Measurements from ENCODE around the gene FGD3. TPM values are rescaled to one million over a fixed set of nuclear protein-coding genes. Genes with fewer than 3 reads are reported as not detected.

Gene FGD3
- total and polyA plus RNA-seq, 10 donors: 30.7 to 99.1 (median 68.7) TPM

DNA sequence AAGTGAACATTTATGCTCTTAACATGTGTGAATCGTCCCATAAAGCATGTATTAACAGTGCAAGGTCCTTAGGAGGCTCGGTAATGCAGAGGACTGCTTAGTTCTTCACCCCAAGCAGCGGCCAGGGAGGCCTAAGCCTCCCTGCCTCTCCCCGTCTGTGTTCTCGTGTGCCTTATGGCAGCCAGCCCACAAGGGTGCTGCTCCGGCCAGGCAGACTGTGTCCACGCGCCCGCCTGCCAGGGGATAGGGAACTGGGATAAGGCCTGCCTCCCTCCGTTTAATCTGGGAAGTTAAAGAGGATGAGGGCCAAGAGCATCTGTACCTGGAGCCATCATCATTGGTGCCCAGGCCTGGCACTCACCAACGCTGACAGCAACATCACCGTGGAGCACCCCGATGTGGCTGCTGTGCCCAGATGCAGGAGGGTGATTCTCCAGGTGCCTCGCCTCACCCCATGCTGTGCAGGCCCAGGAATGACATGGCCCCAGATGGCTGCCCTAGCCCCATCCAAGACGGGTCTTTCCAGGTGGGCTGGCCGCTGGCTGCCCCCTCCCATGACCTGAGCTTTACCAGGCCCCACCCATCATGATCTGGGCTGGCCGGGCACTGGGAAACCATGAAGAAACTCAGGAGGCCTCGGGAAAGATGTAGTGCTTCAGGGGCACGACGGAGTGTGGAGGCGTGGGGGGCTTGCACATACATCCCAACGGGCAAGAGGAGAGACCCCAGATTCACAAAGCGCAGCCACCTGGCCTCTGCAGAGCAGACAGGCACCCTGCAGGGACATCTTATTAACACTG, 75.6 kb downstream of the FGD3 start:
- Histone ChIP-seq H3K9me3 (no peaks in the 10 kb centered on the region), H3K27me3 (replicated peaks in 1 of 7) (no peaks in the 10 kb centered on the region), H3K27ac (peak overlapping the region in 1 of 8 donors; percentile 11), H3K4me3 (no peak overlapping the region), H3K36me3 (peaks cover 3 to 94% (median 70%) of the 10 kb centered on the region in 6 donors), H3K4me1 (peaks cover 3 to 60% (median 32%) of the 10 kb centered on the region in 6 donors)
- no peak for TF ChIP-seq POLR2A (IDR thresholded peaks at IDR 0.05)
- TF ChIP-seq, protein P1, sequence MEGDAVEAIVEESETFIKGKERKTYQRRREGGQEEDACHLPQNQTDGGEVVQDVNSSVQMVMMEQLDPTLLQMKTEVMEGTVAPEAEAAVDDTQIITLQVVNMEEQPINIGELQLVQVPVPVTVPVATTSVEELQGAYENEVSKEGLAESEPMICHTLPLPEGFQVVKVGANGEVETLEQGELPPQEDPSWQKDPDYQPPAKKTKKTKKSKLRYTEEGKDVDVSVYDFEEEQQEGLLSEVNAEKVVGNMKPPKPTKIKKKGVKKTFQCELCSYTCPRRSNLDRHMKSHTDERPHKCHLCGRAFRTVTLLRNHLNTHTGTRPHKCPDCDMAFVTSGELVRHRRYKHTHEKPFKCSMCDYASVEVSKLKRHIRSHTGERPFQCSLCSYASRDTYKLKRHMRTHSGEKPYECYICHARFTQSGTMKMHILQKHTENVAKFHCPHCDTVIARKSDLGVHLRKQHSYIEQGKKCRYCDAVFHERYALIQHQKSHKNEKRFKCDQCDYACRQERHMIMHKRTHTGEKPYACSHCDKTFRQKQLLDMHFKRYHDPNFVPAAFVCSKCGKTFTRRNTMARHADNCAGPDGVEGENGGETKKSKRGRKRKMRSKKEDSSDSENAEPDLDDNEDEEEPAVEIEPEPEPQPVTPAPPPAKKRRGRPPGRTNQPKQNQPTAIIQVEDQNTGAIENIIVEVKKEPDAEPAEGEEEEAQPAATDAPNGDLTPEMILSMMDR (IDR thresholded peaks at IDR 0.05 in 8 of 11, conservative IDR thresholded peaks at IDR 0.05 in 3 of 11): no peak
- TF ChIP-seq POLR2AphosphoS5 (IDR thresholded peaks at IDR 0.05): peak in 1 of 3 donors; percentile 23
- WGBS, 5 donors: 94 to 96% (median 94%) methylated on average over 13 to 23 of the region's 23 CpGs
- intact Hi-C loops (cut with DNase I; ENCODE audit: low total_unique reads): no loop called here
- DNase-seq: no peak

DNA sequence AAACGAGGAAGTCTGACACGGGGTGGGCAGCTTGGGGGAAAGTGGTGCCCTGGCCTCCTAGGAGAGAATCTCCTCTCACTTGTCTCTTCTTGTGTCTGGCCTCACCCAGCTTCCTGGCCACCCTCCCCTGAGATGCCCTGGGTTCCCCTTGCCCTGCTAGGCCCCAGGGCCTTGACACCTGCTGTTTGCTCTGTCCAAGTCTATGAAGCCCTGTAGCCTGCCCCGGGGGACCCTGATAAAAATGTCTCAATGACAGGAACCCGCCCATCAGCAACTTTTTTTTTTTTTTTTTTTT, 76.1 kb downstream of the FGD3 start:
- intact Hi-C loops (cut with DNase I; ENCODE audit: low total_unique reads): no loop called here
- Histone ChIP-seq H3K4me3 (no peak overlapping the region), H3K4me1 (peaks cover 6 to 66% (median 37%) of the 10 kb centered on the region in 6 donors), H3K27me3 (replicated peaks in 1 of 7) (no peaks in the 10 kb centered on the region), H3K36me3 (peaks cover 3 to 89% (median 66%) of the 10 kb centered on the region in 6 donors), H3K9me3 (no peaks in the 10 kb centered on the region), H3K27ac (peak overlapping the region in 1 of 8 donors; percentile 11)
- TF ChIP-seq POLR2A (IDR thresholded peaks at IDR 0.05): no peak
- no peak for TF ChIP-seq POLR2AphosphoS5 (IDR thresholded peaks at IDR 0.05)
- TF ChIP-seq, protein P1 (IDR thresholded peaks at IDR 0.05 in 8 of 11, conservative IDR thresholded peaks at IDR 0.05 in 3 of 11): no peak
- DNase-seq: peak; percentile 53
- 64 to 78% (median 72%) methylated on average over 4 of the region's 4 CpGs for WGBS, 5 donors

DNA sequence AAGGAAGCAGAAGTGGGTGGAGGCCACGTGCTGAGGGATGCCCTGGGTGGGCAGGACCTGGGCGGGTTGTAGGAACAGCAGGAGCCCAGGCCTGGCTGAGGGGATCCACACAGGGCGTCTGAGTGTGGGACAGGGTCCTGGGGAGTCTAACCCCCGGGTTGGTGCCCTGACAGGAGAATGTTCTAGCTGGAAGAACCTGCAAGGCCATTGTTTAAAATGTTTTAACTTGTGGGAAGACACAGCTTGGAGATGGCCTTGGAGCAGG, 77.3 kb downstream of the FGD3 start:
- H3K27me3 ChIP-seq (replicated peaks in 1 of 7): no peaks in the 10 kb centered on the region
- no peaks in the 10 kb centered on the region for H3K9me3 ChIP-seq
- no peak for DNase-seq
- peak in 1 of 3 donors; percentile 44 for TF ChIP-seq POLR2AphosphoS5 (IDR thresholded peaks at IDR 0.05)
- TF ChIP-seq POLR2A (IDR thresholded peaks at IDR 0.05): no peak
- no peak overlapping the region for H3K4me3 ChIP-seq
- H3K4me1 ChIP-seq: peaks cover 9 to 77% (median 48%) of the 10 kb centered on the region in 6 donors
- intact Hi-C loops (cut with DNase I; ENCODE audit: low total_unique reads): no loop called here
- peak overlapping the region in 5 of 8 donors; percentile 55 to 91 (median 82) for H3K27ac ChIP-seq
- WGBS, 5 donors: 71 to 86% (median 78%) methylated on average over 4 of the region's 4 CpGs
- H3K36me3 ChIP-seq: peaks cover 3 to 82% (median 58%) of the 10 kb centered on the region in 6 donors

DNA sequence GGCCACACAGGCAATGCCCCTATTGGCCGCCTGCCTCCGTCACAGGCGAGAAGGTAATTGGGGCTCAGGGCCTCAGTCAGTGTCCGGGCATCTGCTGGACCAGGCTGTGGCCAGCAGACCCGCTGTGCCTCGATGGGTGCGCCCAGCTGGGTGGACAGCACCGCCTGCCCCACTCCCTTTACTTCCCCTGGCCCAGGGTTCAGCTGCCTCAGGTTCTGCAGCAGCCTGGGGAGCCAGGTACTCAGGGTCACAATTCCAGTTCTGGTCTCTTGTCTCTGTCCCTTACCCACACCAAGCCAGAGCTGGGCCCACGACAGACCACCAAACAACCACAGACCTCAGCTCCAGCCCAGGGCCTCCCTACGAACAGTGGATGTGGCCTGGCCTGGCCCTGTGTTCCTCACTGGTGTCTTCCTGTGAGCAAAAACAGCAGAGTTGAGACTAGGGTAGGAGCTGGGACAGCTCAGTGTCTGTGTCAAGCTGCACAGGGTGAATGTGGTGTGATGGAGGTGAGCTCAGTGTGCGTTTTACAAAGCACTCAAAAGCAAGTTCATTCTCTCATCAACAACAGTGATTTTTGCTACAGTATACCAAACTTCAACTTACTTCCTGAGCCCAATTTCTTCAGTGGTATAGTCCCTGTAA, 77.8 kb downstream of the FGD3 start:
- Histone ChIP-seq H3K4me3 (no peak overlapping the region), H3K9me3 (no peaks in the 10 kb centered on the region), H3K27ac (peak overlapping the region in 7 of 8 donors; percentile 35 to 91 (median 67)), H3K27me3 (replicated peaks in 1 of 7) (no peaks in the 10 kb centered on the region), H3K36me3 (peaks cover 0 to 82% (median 58%) of the 10 kb centered on the region in 6 donors), H3K4me1 (peaks cover 9 to 78% (median 51%) of the 10 kb centered on the region in 6 donors)
- intact Hi-C loops (cut with DNase I; ENCODE audit: low total_unique reads): no loop called here
- peak; percentile 70 for DNase-seq
- TF ChIP-seq POLR2AphosphoS5 (IDR thresholded peaks at IDR 0.05) (peak in 1 of 3 donors; percentile 32), POLR2A (IDR thresholded peaks at IDR 0.05) (no peak)
- TF ChIP-seq, protein P1 (IDR thresholded peaks at IDR 0.05 in 8 of 11, conservative IDR thresholded peaks at IDR 0.05 in 3 of 11): no peak
- 67 to 87% (median 73%) methylated on average over 6 to 11 of the region's 11 CpGs for WGBS, 5 donors

Data from spleen (tissue), 11 donors.